Uterine smooth muscle cell (primary cell): ENCODE results near the gene CUL3. TPM values are rescaled to one million over a fixed set of nuclear protein-coding genes. Genes with fewer than 3 reads are reported as not detected.

Experiments
- total RNA-seq: library from RNA; depleted of rRNA; stranded (reverse); fragments of >200 nt; gene quantifications from 2 replicates; pipeline ENCODE4 v1.2.3, GENCODE V29; 2014

Gene CUL3
- total RNA-seq, result 63.0 and 68.5 TPM in 2 replicates

GRCh38 chr2:224585211-224586088, at the start of gene CUL3:
CUL3 (minus strand) TSS chr2:224585363; CDS start chr2:224585009, 354 bp downstream.

Other genes with a start within 250 kb of the CUL3 start
- 0.12 and 0.22 TPM in 2 replicates for gene FAM124B, start 183.3 kb downstream of the CUL3 start, total RNA-seq
- gene CCDC195, start 131.0 kb upstream of the CUL3 start, total RNA-seq, result not detected in 2 replicates